Stimulated activated CD4-positive, alpha-beta T cell treated with anti-CD3 and anti-CD28 coated beads, TNF-alpha, amount 100 ng/mL, for 4 hours (primary cell): ENCODE data around the gene ZNF462.
"Not testable (repeated sequence)": the region's sequence is repeated elsewhere in the genome, so short reads cannot be mapped to it uniquely, and the experiment has no call there.

Source experiments
- DNase-seq, 3 experiments: peaks; one replicate each; pipeline ENCODE4 v3.0.0-alpha.2; 2020; ENCODE audit warnings: low read depth in 3 of 3

The ZNF462 gene

GRCh38 chr9:106889061-106889590, 26.2 kb downstream of the ZNF462 start:
- DNase-seq, result no peak

GRCh38 chr9:106890608-106891007, 27.6 kb downstream of the ZNF462 start:
- DNase-seq, result no peak

- no peak for DNase-seq
Measured at GRCh38 chr9:106891286-106891685, 28.3 kb downstream of the ZNF462 start.

- DNase-seq, result no peak
Measured at GRCh38 chr9:106892632-106893031, 29.7 kb downstream of the ZNF462 start.

GRCh38 chr9:106893088-106893487, 30.1 kb downstream of the ZNF462 start:
- no peak for DNase-seq

- DNase-seq, result no peak
Measured at GRCh38 chr9:106896695-106897094, 33.7 kb downstream of the ZNF462 start.

- DNase-seq, result no peak
Measured at GRCh38 chr9:106897236-106897635, 34.3 kb downstream of the ZNF462 start.

GRCh38 chr9:106897751-106898150, 34.8 kb downstream of the ZNF462 start:
- DNase-seq, result no peak

GRCh38 chr9:106900523-106900922, 37.6 kb downstream of the ZNF462 start:
- not testable (repeated sequence) for DNase-seq

GRCh38 chr9:106906129-106906528, 43.2 kb downstream of the ZNF462 start:
- no peak for DNase-seq

- DNase-seq, result no peak
Measured at GRCh38 chr9:106911951-106912350, 49.0 kb downstream of the ZNF462 start.

- no peak for DNase-seq
Measured at GRCh38 chr9:106913276-106913675, 50.3 kb downstream of the ZNF462 start.

- no peak for DNase-seq
Measured at GRCh38 chr9:106915851-106916250, 52.9 kb downstream of the ZNF462 start.

- no peak for DNase-seq
Measured at GRCh38 chr9:106916466-106917235, 53.7 kb downstream of the ZNF462 start.

- no peak for DNase-seq
Measured at GRCh38 chr9:106918825-106919509, 56.0 kb downstream of the ZNF462 start.

GRCh38 chr9:106920091-106920490, 57.1 kb downstream of the ZNF462 start:
- DNase-seq, result no peak

GRCh38 chr9:106920701-106921283, 57.8 kb downstream of the ZNF462 start:
- no peak for DNase-seq

GRCh38 chr9:106921341-106921899, 58.5 kb downstream of the ZNF462 start:
- DNase-seq, result no peak

GRCh38 chr9:106922026-106922425, 59.1 kb downstream of the ZNF462 start:
- no peak for DNase-seq

- no peak for DNase-seq
Measured at GRCh38 chr9:106925392-106925791, 62.4 kb downstream of the ZNF462 start.

GRCh38 chr9:106927916-106928315, 65.0 kb downstream of the ZNF462 start:
- no peak for DNase-seq

GRCh38 chr9:106928350-106928749, 65.4 kb downstream of the ZNF462 start:
- no peak for DNase-seq
